ENCODE results near the gene MRPL46.

GRCh38 chr15:88441076-88441730 lies 26.0 kb downstream of the MRPL46 start:
- TF ChIP-seq EZH2 (IDR thresholded peaks at IDR 0.05; ENCODE audit: borderline replicate concordance, low read depth, low read length, severe bottlenecking) (no peak), POLR2AphosphoS5 (IDR thresholded peaks at IDR 0.05; ENCODE audit: insufficient read depth, low read depth, low read length) (no peak), CTCF (IDR thresholded peaks at IDR 0.05; ENCODE audit: extremely low read depth in 1 of 2, insufficient read depth in 1 of 2, low read depth in 1 of 2, low read length in 2 of 2) (no peak)

All from endothelial cell of umbilical vein (primary cell).